Stomach (tissue), 9 donors: ENCODE measurements around the gene DLG4. TPM values are rescaled to one million over a fixed set of nuclear protein-coding genes. Genes with fewer than 3 reads are reported as not detected.
A peak's percentile ranks its signal among the peaks of the same experiment; 100 is the strongest.

Experiments used
- DNase-seq, 2 donors: peaks; one replicate each; pipeline versions ENCODE4 v3.0.0 to v3.0.0-alpha.2; 2013 to 2019
- H3K27ac ChIP-seq, 5 donors: fragments of 200-600 bp in 4 of 5; sonication (generic) in 4 of 5; one replicate each; pipeline ENCODE4 v1.5.1; 2013 to 2019; ENCODE audit warnings: mild to moderate bottlenecking in 1 of 5, moderate library complexity in 1 of 5
- H3K27me3 ChIP-seq, 3 donors: fragments of 200-600 bp; sonication (generic); one replicate each; pipeline ENCODE4 v1.5.1; 2017 to 2019; ENCODE audit warnings: mixed run types in 1 of 3
- H3K36me3 ChIP-seq, 4 donors: fragments of 200-600 bp; sonication (generic); 1 replicate in 3 of 4; 2 replicates in 1 of 4; pipeline ENCODE4 v1.5.1; 2016 to 2019
- H3K4me1 ChIP-seq, 4 donors: fragments of 200-600 bp; sonication (generic); one replicate each; pipeline ENCODE4 v1.5.1; 2016 to 2019
- H3K4me3 ChIP-seq, 4 donors: fragments of 200-600 bp; sonication (generic) in 3 of 4; one replicate each; pipeline ENCODE4 v1.5.1; 2016 to 2019; ENCODE audit warnings: mild to moderate bottlenecking in 1 of 4
- H3K9me3 ChIP-seq, 4 donors: fragments of 200-600 bp; sonication (generic); one replicate each; pipeline ENCODE4 v1.5.1; 2016 to 2019
- CTCF ChIP-seq, 7 experiments: fragments of 450-650 bp in 4 of 7; fragments of 200-600 bp in 3 of 7; sonication (generic) in 3 of 7; IDR thresholded peaks; one replicate each; pipeline ENCODE4 v1.5.1; 2016 to 2019; ENCODE audit warnings: antibody characterized with exemption in 7 of 7, control low read depth in 2 of 7, mild to moderate bottlenecking in 1 of 7
- EP300 ChIP-seq: sonication (generic); formaldehyde crosslinking; IDR thresholded peaks from one replicate; pipeline ENCODE4 v1.6.1; 2017; ENCODE audit warnings: antibody characterized with exemption
- POLR2A ChIP-seq, 4 donors: fragments of 450-650 bp; IDR thresholded peaks; one replicate each; pipeline ENCODE4 v1.6.1; 2016; ENCODE audit warnings: antibody characterized with exemption in 4 of 4, control low read depth in 2 of 4, mild to moderate bottlenecking in 1 of 4, moderate library complexity in 1 of 4
- POLR2AphosphoS5 ChIP-seq, 3 donors: sonication (generic); formaldehyde crosslinking; IDR thresholded peaks; one replicate each; pipeline ENCODE4 v1.6.1; 2016; ENCODE audit warnings: antibody characterized with exemption in 3 of 3
- WGBS, 5 donors: extraction: QIAGEN DNeasy Blood & Tissue Kit in 3 of 5; methylation state at CpG; one replicate each; pipeline versions ENCODE4 v1.1.5 to v1.1.7; 2013 to 2018; 5-methylcytosine and 5-hydroxymethylcytosine counted together
- intact Hi-C: fragments of 100-400 bp; cut with DNase I; formaldehyde crosslinking; loops from one replicate; pipeline ENCODE4 v1.15.1; 2023; ENCODE audit warnings: low total_unique reads
- polyA plus RNA-seq, 3 donors: library from polyadenylated mRNA; stranded (reverse); fragments of 200-250 nt; gene quantifications; one replicate each; pipeline ENCODE4 v1.2.3, GENCODE V29; 2013
- small RNA-seq, 4 donors: library from RNA; depleted of rRNA; stranded (forward); fragments of <200 nt; gene quantifications; one replicate each; pipeline ENCODE3, GENCODE V24; 2016
- total RNA-seq, 5 donors: library from RNA; depleted of rRNA; stranded (reverse); fragments of >200 nt; gene quantifications; one replicate each; pipeline versions ENCODE4 v1.1.0 to v1.2.3, GENCODE V29; 2014 to 2016
- donor health status: healthy with polysubstance abuse.
- donor health status: Bipolar disorder and iron deficiency.
- donor health status: healthy.

The DLG4 gene
- total and polyA plus RNA-seq, 8 donors = 3.2 to 26.3 (median 8.8) TPM

DNA sequence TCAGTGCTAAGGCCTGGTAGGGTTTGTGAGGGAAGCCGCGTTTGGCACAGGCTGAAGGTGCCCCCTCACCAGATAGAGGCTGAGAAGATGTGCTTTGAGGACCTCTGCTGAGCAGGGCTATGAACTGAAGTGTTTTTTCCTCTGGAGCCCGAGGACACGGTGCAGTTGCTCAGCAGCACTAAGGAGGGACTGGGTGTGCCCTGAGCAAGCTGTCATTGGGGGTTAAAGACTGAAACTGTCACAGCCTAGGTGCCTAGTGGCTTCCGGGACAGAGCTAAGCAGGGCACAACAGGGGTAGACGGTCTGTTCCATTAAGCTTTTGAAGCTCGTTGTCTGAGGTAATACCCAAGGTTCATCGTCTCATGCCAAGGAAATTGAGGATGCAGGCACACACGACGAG, 80.2 kb downstream of the DLG4 start:
- Histone ChIP-seq H3K27ac (no peak overlapping the region), H3K4me3 (no peak overlapping the region), H3K36me3 (no peaks in the 10 kb centered on the region), H3K4me1 (peaks cover 0 to 17% (median 5%) of the 10 kb centered on the region in 4 donors), H3K27me3 (peaks cover 0 to 75% (median 14%) of the 10 kb centered on the region in 3 donors), H3K9me3 (no peaks in the 10 kb centered on the region)
- WGBS, 5 donors = 58 to 76% (median 69%) methylated on average over 8 to 10 of the region's 10 CpGs
- intact Hi-C loops = no loop called here
- peak in 1 of 2 donors; percentile 30 for DNase-seq
- TF ChIP-seq POLR2AphosphoS5 (IDR thresholded peaks at IDR 0.05) = no peak
- TF ChIP-seq POLR2A (IDR thresholded peaks at IDR 0.05) = no peak
- no peak for TF ChIP-seq CTCF (IDR thresholded peaks at IDR 0.05)
- TF ChIP-seq EP300 = no peak

- H3K4me1 ChIP-seq = peaks cover 0 to 17% (median 5%) of the 10 kb centered on the region in 4 donors
- H3K36me3 ChIP-seq = no peaks in the 10 kb centered on the region
- no peaks in the 10 kb centered on the region for H3K9me3 ChIP-seq
- H3K27ac ChIP-seq = no peak overlapping the region
- intact Hi-C loops = no loop called here
- DNase-seq = no peak
- peaks cover 0 to 81% (median 14%) of the 10 kb centered on the region in 3 donors for H3K27me3 ChIP-seq
- WGBS, 5 donors = 64 to 75% (median 65%) methylated on average over 7 of the region's 7 CpGs
- H3K4me3 ChIP-seq = no peak overlapping the region
- TF ChIP-seq EP300 (no peak), POLR2A (IDR thresholded peaks at IDR 0.05) (no peak), POLR2AphosphoS5 (IDR thresholded peaks at IDR 0.05) (no peak), CTCF (IDR thresholded peaks at IDR 0.05) (no peak)
Measured at GRCh38 chr17:7138800-7139381, 80.7 kb downstream of the DLG4 start.

GRCh38 chr17:7137171-7137943, 82.3 kb downstream of the DLG4 start:
- Histone ChIP-seq H3K9me3 (no peaks in the 10 kb centered on the region), H3K4me3 (no peak overlapping the region), H3K36me3 (no peaks in the 10 kb centered on the region), H3K27me3 (peaks cover 0 to 91% (median 14%) of the 10 kb centered on the region in 3 donors), H3K4me1 (peaks cover 0 to 26% (median 12%) of the 10 kb centered on the region in 4 donors), H3K27ac (no peak overlapping the region)
- no peak for TF ChIP-seq CTCF (IDR thresholded peaks at IDR 0.05)
- TF ChIP-seq POLR2AphosphoS5 (IDR thresholded peaks at IDR 0.05) = no peak
- TF ChIP-seq EP300 = no peak
- no peak for TF ChIP-seq POLR2A (IDR thresholded peaks at IDR 0.05)
- 33 to 46% (median 43%) methylated on average over 13 of the region's 13 CpGs for WGBS, 5 donors
- intact Hi-C loops = loop anchor here (2.0 kb wide), 1 partner anchor 85 kb away; no protein-coding TSS in a partner anchor
- DNase-seq = no peak

Small RNAs within 50 kb of the gene (small RNA-seq; reads per million reads assigned to genes)
- gene AC120057.4 (0 reads per million in 4 donors), gene MIR324 (5.0 to 14.9 (median 13.2) reads per million in 4 donors), gene RF00019 (0 reads per million in 4 donors)

Other genes starting within 250 kb of the DLG4 start
Only the 30 nearest of the 33 such genes appear.
- 100 to 1,000 TPM in 2 of 5 donors, 10 to 100 TPM in 3; 12.3 to 173 (median 78.8) TPM for gene RNASEK, start 207.2 kb downstream of the DLG4 start, total RNA-seq
- 100 to 1,000 TPM; 243 to 390 (median 247) TPM for gene RNASEK, start 207.2 kb downstream of the DLG4 start, polyA plus RNA-seq
- gene BCL6B, start 196.8 kb downstream of the DLG4 start, total RNA-seq = 1 to 10 TPM in 3 of 5 donors, not detected in 2; 1.3 to 5.5 (median 2.9) TPM
- gene BCL6B, start 196.8 kb downstream of the DLG4 start, polyA plus RNA-seq = 1 to 10 TPM; 2.2 to 5.0 (median 4.3) TPM
- gene SLC16A13, start 183.8 kb downstream of the DLG4 start, total RNA-seq = 1 to 10 TPM in 1 of 5 donors, not detected in 4; 2.9 TPM
- gene SLC16A13, start 183.8 kb downstream of the DLG4 start, polyA plus RNA-seq = 1 to 10 TPM in 1 of 3 donors, under 1 TPM in 1, not detected in 1; 0.56 to 1.4 TPM
- gene SLC16A11, start 175.7 kb downstream of the DLG4 start, total RNA-seq = not detected
- gene SLC16A11, start 175.7 kb downstream of the DLG4 start, polyA plus RNA-seq = 1 to 10 TPM in 2 of 3 donors, under 1 TPM in 1; 0.68 to 3.7 (median 2.3) TPM
- 1 to 10 TPM in 2 of 5 donors, not detected in 3; 1.2 to 4.8 TPM for gene CLEC10A, start 139.6 kb downstream of the DLG4 start, total RNA-seq
- gene CLEC10A, start 139.6 kb downstream of the DLG4 start, polyA plus RNA-seq = 1 to 10 TPM in 2 of 3 donors, under 1 TPM in 1; 0.75 to 6.6 (median 2.2) TPM
- gene ASGR2, start 105.0 kb downstream of the DLG4 start, total RNA-seq = 1 to 10 TPM in 2 of 5 donors, not detected in 3; 1.4 to 2.2 TPM
- gene ASGR2, start 105.0 kb downstream of the DLG4 start, polyA plus RNA-seq = under 1 TPM in 1 of 3 donors, not detected in 2; 0.73 TPM
- gene ASGR1, start 40.5 kb downstream of the DLG4 start, total RNA-seq = under 1 TPM in 2 of 5 donors, not detected in 3; 0.87 to 0.92 TPM
- gene ASGR1, start 40.5 kb downstream of the DLG4 start, polyA plus RNA-seq = 1 to 10 TPM; 1.9 to 6.0 (median 2.5) TPM
- 1,000 to 10,000 TPM in 3 of 5 donors, 100 to 1,000 TPM in 2; 348 to 3,058 (median 1,195) TPM for gene ACADVL, start 102 bp upstream of the DLG4 start, total RNA-seq
- 100 to 1,000 TPM; 651 to 783 (median 654) TPM for gene ACADVL, start 102 bp upstream of the DLG4 start, polyA plus RNA-seq
- gene DVL2, start 14.7 kb upstream of the DLG4 start, total RNA-seq = 100 to 1,000 TPM in 1 of 5 donors, 10 to 100 TPM in 4; 16.9 to 114 (median 19.7) TPM
- 10 to 100 TPM; 12.1 to 14.5 (median 14.5) TPM for gene DVL2, start 14.7 kb upstream of the DLG4 start, polyA plus RNA-seq
- gene PHF23, start 19.6 kb upstream of the DLG4 start, total RNA-seq = 10 to 100 TPM in 3 of 5 donors, 1 to 10 TPM in 2; 5.2 to 26.2 (median 14.0) TPM
- 10 to 100 TPM; 21.3 to 27.2 (median 21.5) TPM for gene PHF23, start 19.6 kb upstream of the DLG4 start, polyA plus RNA-seq
- 100 to 1,000 TPM; 111 to 419 (median 206) TPM for gene GABARAP, start 22.6 kb upstream of the DLG4 start, total RNA-seq
- gene GABARAP, start 22.6 kb upstream of the DLG4 start, polyA plus RNA-seq = 1,000 to 10,000 TPM in 1 of 3 donors, 100 to 1,000 TPM in 2; 773 to 1,252 (median 934) TPM
- 10 to 100 TPM; 23.9 to 82.8 (median 54.0) TPM for gene CTDNEP1, start 31.9 kb upstream of the DLG4 start, total RNA-seq
- gene CTDNEP1, start 31.9 kb upstream of the DLG4 start, polyA plus RNA-seq = 10 to 100 TPM; 71.8 to 85.1 (median 75.9) TPM
- 10 to 100 TPM in 3 of 5 donors, 1 to 10 TPM in 1, not detected in 1; 8.4 to 19.5 (median 13.6) TPM for gene ELP5, start 32.4 kb upstream of the DLG4 start, total RNA-seq
- 10 to 100 TPM; 24.4 to 45.2 (median 28.5) TPM for gene ELP5, start 32.4 kb upstream of the DLG4 start, polyA plus RNA-seq
- 100 to 1,000 TPM in 1 of 5 donors, 10 to 100 TPM in 2, 1 to 10 TPM in 2; 1.8 to 829 (median 17.4) TPM for gene CLDN7, start 42.6 kb upstream of the DLG4 start, total RNA-seq
- gene CLDN7, start 42.6 kb upstream of the DLG4 start, polyA plus RNA-seq = 100 to 1,000 TPM in 1 of 3 donors, 1 to 10 TPM in 2; 3.1 to 114 (median 9.9) TPM
- gene SLC2A4, start 61.9 kb upstream of the DLG4 start, total RNA-seq = 10 to 100 TPM in 2 of 5 donors, 1 to 10 TPM in 3; 3.5 to 26.6 (median 7.0) TPM
- 10 to 100 TPM in 1 of 3 donors, 1 to 10 TPM in 1, under 1 TPM in 1; 0.92 to 15.9 (median 1.4) TPM for gene SLC2A4, start 61.9 kb upstream of the DLG4 start, polyA plus RNA-seq
- 10 to 100 TPM in 1 of 5 donors, 1 to 10 TPM in 1, under 1 TPM in 2, not detected in 1; 0.43 to 72.4 (median 1.1) TPM for gene YBX2, start 74.8 kb upstream of the DLG4 start, total RNA-seq
- 1 to 10 TPM; 1.2 to 6.5 (median 1.8) TPM for gene YBX2, start 74.8 kb upstream of the DLG4 start, polyA plus RNA-seq
- 100 to 1,000 TPM in 4 of 5 donors, 10 to 100 TPM in 1; 86.9 to 189 (median 137) TPM for gene EIF5A, start 87.8 kb upstream of the DLG4 start, total RNA-seq
- gene EIF5A, start 87.8 kb upstream of the DLG4 start, polyA plus RNA-seq = 100 to 1,000 TPM; 341 to 438 (median 394) TPM
- gene GPS2, start 95.5 kb upstream of the DLG4 start, total RNA-seq = 10 to 100 TPM; 23.9 to 91.6 (median 55.9) TPM
- gene GPS2, start 95.5 kb upstream of the DLG4 start, polyA plus RNA-seq = 10 to 100 TPM; 74.3 to 84.9 (median 79.7) TPM
- 10 to 100 TPM; 17.8 to 84.0 (median 36.4) TPM for gene NEURL4, start 109.5 kb upstream of the DLG4 start, total RNA-seq
- gene NEURL4, start 109.5 kb upstream of the DLG4 start, polyA plus RNA-seq = 10 to 100 TPM in 2 of 3 donors, 1 to 10 TPM in 1; 6.9 to 22.2 (median 15.6) TPM
- gene ACAP1, start 116.7 kb upstream of the DLG4 start, total RNA-seq = 10 to 100 TPM in 4 of 5 donors, 1 to 10 TPM in 1; 8.3 to 33.3 (median 14.7) TPM
- gene ACAP1, start 116.7 kb upstream of the DLG4 start, polyA plus RNA-seq = 1 to 10 TPM; 4.4 to 6.4 (median 6.2) TPM
- 10 to 100 TPM in 1 of 5 donors, 1 to 10 TPM in 3, under 1 TPM in 1; 0.58 to 11.0 (median 3.5) TPM for gene KCTD11, start 132.3 kb upstream of the DLG4 start, total RNA-seq
- gene KCTD11, start 132.3 kb upstream of the DLG4 start, polyA plus RNA-seq = 10 to 100 TPM in 1 of 3 donors, 1 to 10 TPM in 2; 8.9 to 14.1 (median 9.4) TPM
- not detected for gene TMEM95, start 135.3 kb upstream of the DLG4 start, total RNA-seq
- gene TMEM95, start 135.3 kb upstream of the DLG4 start, polyA plus RNA-seq = not detected
- 10 to 100 TPM in 3 of 5 donors, 1 to 10 TPM in 2; 5.7 to 37.1 (median 22.2) TPM for gene TNK1, start 161.3 kb upstream of the DLG4 start, total RNA-seq
- 10 to 100 TPM in 1 of 3 donors, 1 to 10 TPM in 2; 6.0 to 12.1 (median 7.8) TPM for gene TNK1, start 161.3 kb upstream of the DLG4 start, polyA plus RNA-seq
- gene PLSCR3, start 174.7 kb upstream of the DLG4 start, total RNA-seq = 100 to 1,000 TPM in 1 of 5 donors, 10 to 100 TPM in 2, 1 to 10 TPM in 1, not detected in 1; 7.9 to 101 (median 29.6) TPM
- gene PLSCR3, start 174.7 kb upstream of the DLG4 start, polyA plus RNA-seq = 10 to 100 TPM; 21.9 to 27.1 (median 24.4) TPM
- gene TMEM256, start 184.3 kb upstream of the DLG4 start, total RNA-seq = 100 to 1,000 TPM in 2 of 5 donors, 10 to 100 TPM in 2, not detected in 1; 39.8 to 347 (median 161) TPM
- 100 to 1,000 TPM; 189 to 282 (median 279) TPM for gene TMEM256, start 184.3 kb upstream of the DLG4 start, polyA plus RNA-seq
- gene NLGN2, start 188.0 kb upstream of the DLG4 start, total RNA-seq = 10 to 100 TPM in 3 of 5 donors, 1 to 10 TPM in 2; 4.6 to 42.0 (median 13.8) TPM
- gene NLGN2, start 188.0 kb upstream of the DLG4 start, polyA plus RNA-seq = 1 to 10 TPM; 1.7 to 7.9 (median 1.8) TPM
- not detected for gene SPEM1, start 200.5 kb upstream of the DLG4 start, total RNA-seq
- under 1 TPM in 1 of 3 donors, not detected in 2; 0.20 TPM for gene SPEM1, start 200.5 kb upstream of the DLG4 start, polyA plus RNA-seq
- not detected for gene SPEM2, start 205.8 kb upstream of the DLG4 start, total RNA-seq
- not detected for gene SPEM2, start 205.8 kb upstream of the DLG4 start, polyA plus RNA-seq
- gene SPEM3, start 209.0 kb upstream of the DLG4 start, total RNA-seq = not detected
- gene SPEM3, start 209.0 kb upstream of the DLG4 start, polyA plus RNA-seq = not detected
- gene TMEM102, start 215.6 kb upstream of the DLG4 start, total RNA-seq = 10 to 100 TPM in 2 of 5 donors, 1 to 10 TPM in 2, not detected in 1; 1.3 to 48.4 (median 9.0) TPM
- gene TMEM102, start 215.6 kb upstream of the DLG4 start, polyA plus RNA-seq = 1 to 10 TPM; 4.5 to 7.9 (median 6.4) TPM